Suprapubic skin (tissue), 4 donors: ENCODE data around the gene MRAS. TPM values are rescaled to one million over a fixed set of nuclear protein-coding genes. Genes with fewer than 3 reads are reported as not detected.
A peak's percentile ranks its signal among the peaks of the same experiment; 100 is the strongest.
"Not testable (repeated sequence)": the region's sequence is repeated elsewhere in the genome, so short reads cannot be mapped to it uniquely, and the experiment has no call there.

ENCODE experiments used
- DNase-seq, 2 donors: peaks; one replicate each; pipeline ENCODE4 v3.0.0-alpha.2; 2019; ENCODE audit warnings: low spot score in 2 of 2
- H3K27ac ChIP-seq: fragments of 200-600 bp; sonication (generic); one replicate; pipeline ENCODE4 v1.5.1; 2019
- H3K27me3 ChIP-seq: fragments of 200-600 bp; sonication (generic); one replicate; pipeline ENCODE4 v1.5.1; 2019
- H3K36me3 ChIP-seq: fragments of 200-600 bp; sonication (generic); one replicate; pipeline ENCODE4 v1.5.1; 2019
- H3K4me1 ChIP-seq: fragments of 200-600 bp; sonication (generic); one replicate; pipeline ENCODE4 v1.5.1; 2019
- H3K4me3 ChIP-seq: fragments of 200-600 bp; sonication (generic); one replicate; pipeline ENCODE4 v1.5.1; 2019; ENCODE audit warnings: mild to moderate bottlenecking
- H3K9me3 ChIP-seq: fragments of 200-600 bp; sonication (generic); one replicate; pipeline ENCODE4 v1.5.1; 2019
- CTCF ChIP-seq, 2 donors: fragments of 200-600 bp in 1 of 2; fragments of 450-650 bp in 1 of 2; sonication (generic) in 1 of 2; IDR thresholded peaks; one replicate each; pipeline ENCODE4 v1.5.1; 2016 to 2019; ENCODE audit warnings: antibody characterized with exemption in 2 of 2, mild to moderate bottlenecking in 1 of 2, moderate library complexity in 1 of 2
- EP300 ChIP-seq: sonication (generic); formaldehyde crosslinking; IDR thresholded peaks from one replicate; pipeline ENCODE4 v1.6.1; 2017; ENCODE audit warnings: antibody characterized with exemption
- POLR2A ChIP-seq, 2 donors: fragments of 450-650 bp; IDR thresholded peaks; one replicate each; pipeline ENCODE4 v1.6.1; 2017; ENCODE audit warnings: antibody characterized with exemption in 2 of 2, mild to moderate bottlenecking in 2 of 2, moderate library complexity in 2 of 2
- POLR2AphosphoS5 ChIP-seq, 3 donors: sonication (generic); formaldehyde crosslinking; IDR thresholded peaks; one replicate each; pipeline ENCODE4 v1.6.1; 2017; ENCODE audit warnings: antibody characterized with exemption in 3 of 3
- WGBS: methylation state at CpG from one replicate; pipeline ENCODE4 v1.1.5; 2018; 5-methylcytosine and 5-hydroxymethylcytosine counted together
- total RNA-seq, 4 donors: library from RNA; depleted of rRNA; stranded (reverse); fragments of >200 nt; gene quantifications; one replicate each; pipeline ENCODE4 v1.1.0, GENCODE V29; 2016

MRAS gene
- total RNA-seq, 4 donors from 2014 or later, result 10.1 to 39.8 (median 20.1) TPM

DNA sequence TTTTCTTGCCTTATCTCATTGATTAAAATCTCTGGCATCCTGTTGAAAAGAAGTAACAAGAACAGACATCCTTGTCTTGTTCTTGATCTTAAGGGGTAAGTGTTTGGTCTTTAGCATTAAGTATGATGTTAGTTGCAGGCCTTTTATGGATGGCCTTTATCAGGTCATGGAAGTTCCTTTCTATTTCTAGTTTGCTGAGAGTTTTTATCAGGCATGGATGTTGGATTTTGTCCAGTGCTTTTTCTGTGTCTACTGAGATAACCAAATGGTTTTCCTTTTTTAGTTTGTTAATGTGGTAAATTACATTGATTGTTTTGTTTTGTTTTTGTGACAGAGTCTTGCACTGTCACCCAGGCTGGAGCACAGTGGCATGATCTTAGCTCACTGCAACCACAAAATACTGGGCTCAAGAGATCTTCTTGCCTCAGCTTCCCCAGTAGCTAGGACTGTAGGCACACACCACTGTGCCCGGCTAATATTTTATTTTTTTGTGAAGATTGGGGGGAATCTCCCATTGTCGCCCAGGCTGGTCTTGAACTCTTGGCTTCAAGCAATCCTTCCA, 26.3 kb downstream of the MRAS start:
- no peak overlapping the region for H3K27ac ChIP-seq
- no peaks in the 10 kb centered on the region for H3K27me3 ChIP-seq
- DNase-seq, result no peak
- WGBS, result 45% methylated on average over 2 of the region's 2 CpGs
- H3K36me3 ChIP-seq, result no peaks in the 10 kb centered on the region
- no peak overlapping the region for H3K4me3 ChIP-seq
- TF ChIP-seq POLR2A (IDR thresholded peaks at IDR 0.05) (no peak), POLR2AphosphoS5 (IDR thresholded peaks at IDR 0.05) (no peak), CTCF (IDR thresholded peaks at IDR 0.05) (no peak), EP300 (no peak)
- no peaks in the 10 kb centered on the region for H3K9me3 ChIP-seq
- peaks cover 8% of the 10 kb centered on the region for H3K4me1 ChIP-seq

DNA sequence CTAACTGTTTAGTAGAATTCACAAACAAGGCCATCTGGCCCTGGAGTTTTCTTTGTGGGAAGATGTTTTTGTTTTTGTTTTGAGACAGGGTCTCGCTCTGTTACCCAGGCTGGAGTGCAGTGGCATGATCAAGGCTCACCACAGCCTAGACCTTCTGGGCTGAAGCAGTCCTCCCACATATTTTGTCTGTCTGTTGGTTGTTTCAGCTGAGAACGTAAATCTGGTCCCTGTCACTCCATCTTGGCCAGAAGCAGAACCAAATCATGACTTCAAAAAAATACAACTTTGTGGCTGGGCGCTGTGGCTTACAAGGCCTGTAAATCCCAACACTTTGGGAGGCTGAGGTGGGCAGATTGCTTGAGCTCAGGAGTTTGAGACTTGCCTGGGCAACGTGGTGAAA, 27.1 kb downstream of the MRAS start:
- WGBS, result 73% methylated on average over 4 of the region's 4 CpGs
- no peaks in the 10 kb centered on the region for H3K27me3 ChIP-seq
- no peak for DNase-seq
- no peaks in the 10 kb centered on the region for H3K36me3 ChIP-seq
- H3K27ac ChIP-seq, result no peak overlapping the region
- no peaks in the 10 kb centered on the region for H3K4me1 ChIP-seq
- TF ChIP-seq EP300 (no peak), CTCF (IDR thresholded peaks at IDR 0.05) (no peak), POLR2A (IDR thresholded peaks at IDR 0.05) (no peak), POLR2AphosphoS5 (IDR thresholded peaks at IDR 0.05) (no peak)
- H3K4me3 ChIP-seq, result no peak overlapping the region
- no peaks in the 10 kb centered on the region for H3K9me3 ChIP-seq

GRCh38 chr3:138376663-138377062, 28.3 kb downstream of the MRAS start:
- TF ChIP-seq POLR2AphosphoS5 (IDR thresholded peaks at IDR 0.05), result no peak
- TF ChIP-seq CTCF (IDR thresholded peaks at IDR 0.05), result no peak
- no peak for TF ChIP-seq POLR2A (IDR thresholded peaks at IDR 0.05)
- no peak for TF ChIP-seq EP300
- Histone ChIP-seq H3K4me3 (no peak overlapping the region), H3K27ac (no peak overlapping the region), H3K4me1 (peaks cover 6% of the 10 kb centered on the region), H3K27me3 (no peaks in the 10 kb centered on the region), H3K9me3 (no peaks in the 10 kb centered on the region), H3K36me3 (no peaks in the 10 kb centered on the region)
- DNase-seq, result no peak
- WGBS, result 74% methylated on average over 2 of the region's 2 CpGs

DNA sequence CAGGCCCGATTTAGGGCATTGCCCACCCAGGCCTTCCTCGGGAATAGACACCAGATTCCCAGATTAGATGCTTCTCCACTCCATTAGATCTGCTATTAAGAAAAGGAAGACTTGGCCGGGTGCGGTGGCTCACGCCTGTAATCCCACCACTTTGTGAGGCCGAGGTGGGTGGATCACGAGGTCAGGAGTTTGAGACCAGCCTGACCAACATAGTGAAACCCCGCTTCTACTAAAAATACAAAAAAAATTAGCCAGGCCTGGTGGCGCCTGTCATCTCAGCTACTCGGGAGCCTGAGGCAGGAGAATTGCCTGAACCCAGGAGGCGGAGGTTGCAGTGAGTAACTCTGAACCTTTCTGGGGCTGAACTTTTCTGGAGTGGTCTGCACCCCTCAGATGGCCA, 28.8 kb downstream of the MRAS start:
- peak overlapping the region; percentile 8 for H3K27ac ChIP-seq
- not testable (repeated sequence) for H3K27me3 ChIP-seq, H3K4me3 ChIP-seq, DNase-seq, H3K36me3 ChIP-seq, H3K9me3 ChIP-seq
- H3K4me1 ChIP-seq, result peaks cover 12% of the 10 kb centered on the region
- WGBS, result 93% methylated on average over 11 of the region's 11 CpGs

DNA sequence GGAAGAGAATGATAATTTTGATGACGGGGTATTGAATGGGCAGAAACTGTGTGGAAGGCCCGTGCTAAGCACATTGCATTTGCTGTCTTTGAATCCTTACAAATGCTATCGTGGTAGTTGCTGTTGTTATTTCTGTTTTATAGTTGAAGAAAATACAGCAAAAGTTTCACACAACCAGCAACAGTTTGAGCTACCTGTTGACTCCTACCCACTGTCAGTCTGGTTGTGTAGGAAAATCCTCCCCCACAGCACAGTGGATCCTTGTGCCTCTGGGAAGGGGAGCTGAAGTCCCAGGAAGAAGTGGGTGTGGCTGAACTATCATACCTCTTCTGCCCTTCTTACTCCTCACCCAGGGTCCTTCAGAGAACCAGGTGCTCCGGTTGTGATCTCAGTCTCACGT, 29.4 kb downstream of the MRAS start:
- H3K4me1 ChIP-seq, result peaks cover 18% of the 10 kb centered on the region
- H3K9me3 ChIP-seq, result no peaks in the 10 kb centered on the region
- H3K27ac ChIP-seq, result peak overlapping the region; percentile 8
- DNase-seq, result no peak
- H3K27me3 ChIP-seq, result no peaks in the 10 kb centered on the region
- no peak overlapping the region for H3K4me3 ChIP-seq
- H3K36me3 ChIP-seq, result no peaks in the 10 kb centered on the region
- TF ChIP-seq EP300 (no peak), POLR2A (IDR thresholded peaks at IDR 0.05) (no peak), CTCF (IDR thresholded peaks at IDR 0.05) (no peak), POLR2AphosphoS5 (IDR thresholded peaks at IDR 0.05) (no peak)
- WGBS, result 78% methylated on average over 5 of the region's 5 CpGs

GRCh38 chr3:138378331-138378730, 30.0 kb downstream of the MRAS start:
- TF ChIP-seq POLR2A (IDR thresholded peaks at IDR 0.05), result no peak
- no peak for TF ChIP-seq EP300
- TF ChIP-seq POLR2AphosphoS5 (IDR thresholded peaks at IDR 0.05), result no peak
- no peak for TF ChIP-seq CTCF (IDR thresholded peaks at IDR 0.05)
- no peak overlapping the region for H3K4me3 ChIP-seq
- no peaks in the 10 kb centered on the region for H3K27me3 ChIP-seq
- peaks cover 18% of the 10 kb centered on the region for H3K4me1 ChIP-seq
- H3K27ac ChIP-seq, result peak overlapping the region; percentile 8
- WGBS, result 95% methylated on average over 5 of the region's 5 CpGs
- no peaks in the 10 kb centered on the region for H3K9me3 ChIP-seq
- no peaks in the 10 kb centered on the region for H3K36me3 ChIP-seq
- DNase-seq, result no peak
